Measurements from ENCODE around the gene CHRD.

- TF ChIP-seq POLR2AphosphoS5 (IDR thresholded peaks at IDR 0.05) (no peak), EP300 (IDR thresholded peaks at IDR 0.05) (no peak), POLR2A (IDR thresholded peaks at IDR 0.05) (no peak)
These were observed 1.1 kb upstream of the CHRD start for GRCh38 chr3:184378651-184379357.
